GM10248 (cell line): ENCODE results near the gene CTAGE1.

Source experiments
- CTCF ChIA-PET: fragments of 300-600 bp; sonication (Branson Sonifier 250); formaldehyde crosslinking; extraction: SDS; loops from one replicate; lab custom pipeline; 2021; ENCODE audit warnings: antibody characterized with exemption; lab: Yijun Ruan, JAX
- POLR2A ChIA-PET: fragments of 350-650 bp; sonication (Branson Sonifier 250); formaldehyde crosslinking; extraction: SDS; loops from one replicate; lab custom pipeline; 2020; ENCODE audit warnings: antibody characterized with exemption; lab: Yijun Ruan, JAX
- DNase-seq: peaks from one replicate; pipeline ENCODE4 v3.0.0; 2012; ENCODE audit errors: extremely low spot score
- TF ChIP-seq, protein P1 (sequence below): IDR thresholded peaks from 2 replicates; pipeline ENCODE4 v1.5.1; 2012; ENCODE audit warnings: mild to moderate bottlenecking, low read depth; ENCODE audit errors: extremely low read depth, missing control alignments, control extremely low read depth

Gene CTAGE1

DNA sequence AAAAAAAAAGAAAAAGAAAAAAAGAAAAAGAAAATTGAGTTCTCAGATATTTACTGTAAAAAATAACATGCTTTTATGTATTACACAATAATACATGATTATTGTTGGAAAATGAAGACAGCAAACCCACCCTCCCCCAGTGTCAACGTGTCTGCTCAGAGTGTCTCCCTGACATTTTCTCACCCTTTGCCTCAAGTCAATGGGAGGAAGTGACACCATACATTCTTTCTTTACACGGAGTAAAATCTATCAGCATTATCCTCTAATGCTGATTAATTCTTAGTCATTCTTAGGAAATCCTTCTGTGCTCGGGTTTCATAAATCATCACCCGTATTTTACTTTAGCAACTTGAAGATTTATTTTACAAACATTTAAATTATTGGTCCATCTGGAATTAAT, 32.0 kb downstream of the CTAGE1 start:
- DNase-seq: no peak
- TF ChIP-seq, protein P1, sequence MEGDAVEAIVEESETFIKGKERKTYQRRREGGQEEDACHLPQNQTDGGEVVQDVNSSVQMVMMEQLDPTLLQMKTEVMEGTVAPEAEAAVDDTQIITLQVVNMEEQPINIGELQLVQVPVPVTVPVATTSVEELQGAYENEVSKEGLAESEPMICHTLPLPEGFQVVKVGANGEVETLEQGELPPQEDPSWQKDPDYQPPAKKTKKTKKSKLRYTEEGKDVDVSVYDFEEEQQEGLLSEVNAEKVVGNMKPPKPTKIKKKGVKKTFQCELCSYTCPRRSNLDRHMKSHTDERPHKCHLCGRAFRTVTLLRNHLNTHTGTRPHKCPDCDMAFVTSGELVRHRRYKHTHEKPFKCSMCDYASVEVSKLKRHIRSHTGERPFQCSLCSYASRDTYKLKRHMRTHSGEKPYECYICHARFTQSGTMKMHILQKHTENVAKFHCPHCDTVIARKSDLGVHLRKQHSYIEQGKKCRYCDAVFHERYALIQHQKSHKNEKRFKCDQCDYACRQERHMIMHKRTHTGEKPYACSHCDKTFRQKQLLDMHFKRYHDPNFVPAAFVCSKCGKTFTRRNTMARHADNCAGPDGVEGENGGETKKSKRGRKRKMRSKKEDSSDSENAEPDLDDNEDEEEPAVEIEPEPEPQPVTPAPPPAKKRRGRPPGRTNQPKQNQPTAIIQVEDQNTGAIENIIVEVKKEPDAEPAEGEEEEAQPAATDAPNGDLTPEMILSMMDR: no peak
- ChIA-PET CTCF (no interaction called here), POLR2A (no interaction called here)

DNA sequence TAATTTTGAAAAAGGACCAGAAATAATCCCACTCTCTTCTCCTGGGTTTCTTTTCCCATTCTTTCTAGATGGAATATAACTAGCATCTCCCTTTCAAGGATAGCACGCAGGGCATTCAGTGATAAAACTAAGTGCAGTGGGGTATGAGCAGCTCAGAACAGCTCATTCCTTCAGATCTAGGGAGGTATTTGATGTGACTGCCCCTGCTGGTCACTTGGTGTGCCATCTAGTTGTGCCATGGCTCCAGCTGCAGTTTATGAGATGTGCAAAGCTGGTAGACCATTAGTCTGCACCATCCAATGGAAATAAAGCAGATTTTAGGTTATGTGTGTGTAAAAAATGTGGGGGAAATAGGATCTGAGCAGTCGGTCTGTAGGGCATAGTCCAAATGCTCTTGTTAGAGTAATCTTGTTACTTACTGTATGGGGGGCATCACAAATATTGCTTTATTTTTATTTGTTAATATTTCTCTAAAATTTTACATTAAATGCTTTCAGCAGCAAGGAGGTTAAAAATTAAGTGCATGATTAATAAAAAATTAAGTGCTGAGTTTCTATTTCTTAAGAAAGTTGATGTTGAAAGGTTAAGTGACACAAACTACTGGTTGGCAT, 38.9 kb downstream of the CTAGE1 start:
- no peak for DNase-seq
- ChIA-PET POLR2A (no interaction called here), CTCF (interaction anchor here (0.8 kb wide), 1 partner anchor 12 kb away, joined by 3 read pairs; no protein-coding TSS in a partner anchor)
- TF ChIP-seq, protein P1: no peak

DNA sequence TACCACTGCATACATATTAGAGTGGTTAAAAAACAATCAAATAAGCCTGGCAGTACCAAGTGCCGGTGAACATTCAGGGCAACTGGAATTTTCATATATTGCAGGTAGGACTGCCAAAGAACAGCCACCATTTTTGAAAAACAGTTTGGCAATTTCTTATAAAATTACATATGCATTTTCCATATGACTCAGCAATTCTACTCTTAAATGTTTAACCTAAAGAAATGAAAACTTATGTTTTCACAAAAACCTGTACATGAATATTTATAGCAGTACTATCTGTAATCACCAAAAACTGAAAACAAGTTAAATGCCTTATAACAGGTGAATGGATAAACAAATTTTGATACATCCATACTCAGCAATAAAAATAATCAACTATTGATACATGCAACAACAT, 39.9 kb downstream of the CTAGE1 start:
- ChIA-PET POLR2A (no interaction called here), CTCF (no interaction called here)
- TF ChIP-seq, protein P1: no peak
- DNase-seq: no peak

DNA sequence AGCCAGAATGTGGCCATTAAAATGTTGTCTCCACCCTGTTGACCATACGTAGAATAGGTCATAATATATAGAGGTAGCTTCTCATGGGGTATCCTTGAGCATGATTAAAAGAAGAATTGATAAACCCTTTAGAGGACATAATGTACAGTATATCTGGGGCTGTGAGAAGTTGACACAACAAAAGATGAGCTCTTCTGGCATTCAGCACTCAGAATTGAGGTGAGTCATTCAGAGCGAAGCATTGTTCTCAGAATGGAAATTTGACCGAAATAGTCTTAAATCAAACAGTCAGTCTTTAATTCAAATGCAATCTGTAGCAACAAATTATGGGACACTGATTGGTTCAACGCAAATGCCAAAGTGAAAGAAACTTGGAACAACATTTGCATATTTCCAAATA, 47.3 kb downstream of the CTAGE1 start:
- TF ChIP-seq, protein P1: no peak
- ChIA-PET POLR2A (no interaction called here), CTCF (interaction anchor here (0.6 to 0.7 kb wide), 2 partner anchors 37 to 118 kb away, joined by 3 read pairs; no protein-coding TSS in a partner anchor)
- DNase-seq: no peak

DNA sequence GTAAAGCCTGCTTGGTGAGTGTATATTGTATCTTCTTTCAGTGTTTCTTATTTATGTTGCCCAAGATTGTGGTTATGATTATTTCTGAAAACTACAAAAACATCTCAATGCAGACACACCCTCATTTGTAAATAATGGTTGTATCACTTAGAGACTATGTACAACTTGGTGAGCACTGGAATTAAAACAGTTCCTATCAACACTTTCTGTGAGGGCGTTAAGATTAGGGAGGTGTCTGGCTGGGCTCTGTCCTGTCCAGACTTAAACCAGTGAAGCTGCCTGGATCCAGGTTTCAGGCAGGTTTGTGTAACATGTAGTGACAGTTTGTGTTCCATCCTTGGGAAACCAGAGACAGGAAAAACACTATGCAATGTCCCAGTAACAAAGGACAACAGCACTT, 49.7 kb downstream of the CTAGE1 start:
- no peak for DNase-seq
- ChIA-PET CTCF (no interaction called here), POLR2A (no interaction called here)
- TF ChIP-seq, protein P1: no peak

DNA sequence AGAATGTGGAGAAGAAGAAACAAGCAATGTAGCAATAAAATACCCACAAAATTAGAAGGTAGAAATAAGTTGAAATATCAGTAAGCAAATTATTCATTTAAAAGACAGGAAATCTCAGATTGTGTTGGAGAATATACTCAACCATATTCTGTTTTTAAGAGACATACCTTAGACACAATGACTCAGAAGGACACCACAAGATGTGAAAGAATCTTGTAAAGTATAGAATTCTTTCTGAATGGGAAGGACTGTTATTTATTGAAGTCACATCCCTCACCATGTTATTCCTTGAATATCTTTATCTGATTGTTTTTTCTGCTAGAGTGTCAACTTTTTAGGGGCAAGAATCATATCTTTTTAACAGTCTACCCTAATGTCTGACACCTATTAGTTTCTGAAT, 50.4 kb downstream of the CTAGE1 start:
- TF ChIP-seq, protein P1: no peak
- ChIA-PET POLR2A (no interaction called here), CTCF (no interaction called here)
- no peak for DNase-seq
